Measurements from ENCODE around the gene PSPH. TPM values are rescaled to one million over a fixed set of nuclear protein-coding genes. Genes with fewer than 3 reads are reported as not detected.

The PSPH gene
- polyA plus RNA-seq, 1 of the 3 experiments (the other 2 are of a cell fraction) = 50.5 TPM

- POLR2A ChIA-PET = no interaction called here
- Histone ChIP-seq H3K27me3 (ENCODE audit: insufficient read depth) (no peaks in the 10 kb centered on the region), H3K27ac (ENCODE audit: low read depth in 2 of 2, low read length in 1 of 2) (peak overlapping the region in 1 of 2 experiments; percentile 55; a peak in 1 of 4 replicates), H3K4me1 (ENCODE audit: control insufficient read depth in 1 of 2, insufficient read depth in 2 of 2, low read depth in 1 of 2, low read length in 1 of 2) (peaks cover 4 to 5% of the 10 kb centered on the region in 2 experiments; a peak in 2 of 4 replicates), H3K36me3 (replicated peaks in 1 of 2; ENCODE audit: control insufficient read depth in 1 of 2, insufficient read depth in 2 of 2, low read length in 1 of 2) (peaks cover 30 to 47% of the 10 kb centered on the region in 2 experiments), H3K4me2 (peak overlapping the region; percentile 14; the same call in 1 of the 2 replicates), H4K20me1 (ENCODE audit: insufficient read depth) (0 out of 2 replicates have a peak, but pooled peaks cover 10% of the 10 kb centered on the region), H3K4me3 (ENCODE audit: low read depth in 2 of 2, low read length in 1 of 2) (no peak overlapping the region), H3K9ac (no peak overlapping the region), H3F3A (replicated peaks; ENCODE audit: insufficient read depth) (peaks cover 50% of the 10 kb centered on the region), H3K79me2 (ENCODE audit: insufficient read depth) (peaks cover 5% of the 10 kb centered on the region; the same call in 1 of the 2 replicates), H3K9me2 (no peaks in the 10 kb centered on the region), H2AFZ (ENCODE audit: low read depth) (no peak overlapping the region), H3K9me3 (no peaks in the 10 kb centered on the region)
- 23% methylated on average over 5 of the region's 5 CpGs for WGBS (ENCODE audit: low lambda C conversion rate)
- no peak for DNase-seq
- CTCF ChIA-PET = interaction anchor here (2.1 kb wide), 1 partner anchor 18 kb away, joined by 8 read pairs; no protein-coding TSS in a partner anchor
- TF ChIP-seq SMC3 (IDR thresholded peaks at IDR 0.05; ENCODE audit: low read depth, low read length) = no peak
- no peak for TF ChIP-seq GABPA (IDR thresholded peaks at IDR 0.05; ENCODE audit: low read depth)
- peak; percentile 99 for TF ChIP-seq TCF12 (IDR thresholded peaks at IDR 0.05)
- TF ChIP-seq SIN3A (IDR thresholded peaks at IDR 0.05; ENCODE audit: borderline replicate concordance, low read depth, low read length) = no peak
- peak in 1 of 2 experiments; percentile 78; a peak in 1 of 4 replicates for TF ChIP-seq EP300 (IDR thresholded peaks at IDR 0.05; ENCODE audit: borderline replicate concordance in 1 of 2, low read depth in 1 of 2, low read length in 1 of 2)
- no peak for TF ChIP-seq FOXM1 (IDR thresholded peaks at IDR 0.05; ENCODE audit: low read depth)
- no peak for TF ChIP-seq REST (IDR thresholded peaks at IDR 0.05; ENCODE audit: low read depth, low read length)
- TF ChIP-seq FOSL2 (IDR thresholded peaks at IDR 0.05; ENCODE audit: borderline replicate concordance, low read depth) = peak; percentile 89
- TF ChIP-seq FOXJ3 (CRISPR knock-in tag; IDR thresholded peaks at IDR 0.05) = no peak
- peak; percentile 86 for TF ChIP-seq POLR2AphosphoS5 (IDR thresholded peaks at IDR 0.05; ENCODE audit: low read depth, low read length)
- 0 out of 2 replicates have a peak, but pooled peaks have one; percentile 10 for TF ChIP-seq TEAD4 (IDR thresholded peaks at IDR 0.05; ENCODE audit: borderline replicate concordance, insufficient read depth)
- no peak for TF ChIP-seq ZBTB33 (IDR thresholded peaks at IDR 0.05; ENCODE audit: borderline replicate concordance, low read depth)
- no peak for TF ChIP-seq RCOR1 (IDR thresholded peaks at IDR 0.05; ENCODE audit: low read length)
- TF ChIP-seq MXI1 (IDR thresholded peaks at IDR 0.05; ENCODE audit: low read depth, low read length) = no peak
- TF ChIP-seq NRF1 (IDR thresholded peaks at IDR 0.05; ENCODE audit: low read depth, low read length) = no peak
- no peak for TF ChIP-seq USF1 (IDR thresholded peaks at IDR 0.05; ENCODE audit: borderline replicate concordance, low read depth)
- TF ChIP-seq CHD2 (IDR thresholded peaks at IDR 0.05; ENCODE audit: low read length, partially characterized antibody) = no peak
- TF ChIP-seq GATA2 (CRISPR knock-in tag; IDR thresholded peaks at IDR 0.05) = no peak
- TF ChIP-seq TAF1 (IDR thresholded peaks at IDR 0.05; ENCODE audit: borderline replicate concordance, low read depth, low read length) = no peak
- TF ChIP-seq CTCF (IDR thresholded peaks at IDR 0.05) = no peak
- no peak for TF ChIP-seq EZH2phosphoT487 (IDR thresholded peaks at IDR 0.05; ENCODE audit: borderline replicate concordance, low read depth)
- peak; percentile 86 for TF ChIP-seq JUND (IDR thresholded peaks at IDR 0.05)
- no peak for TF ChIP-seq ELF1 (IDR thresholded peaks at IDR 0.05)
- TF ChIP-seq MEF2A (IDR thresholded peaks at IDR 0.05; ENCODE audit: borderline replicate concordance, low read depth) = 0 out of 2 replicates have a peak, but pooled peaks have one; percentile 23
- TF ChIP-seq NFIC (IDR thresholded peaks at IDR 0.05; ENCODE audit: borderline replicate concordance) = peak; percentile 98
- TF ChIP-seq MAX (IDR thresholded peaks at IDR 0.05; ENCODE audit: low read depth) = no peak
- TF ChIP-seq RXRA (IDR thresholded peaks at IDR 0.05; ENCODE audit: borderline replicate concordance, low read depth) = peak; percentile 57; the same call in 1 of the 2 replicates
- no peak for TF ChIP-seq RFX5 (IDR thresholded peaks at IDR 0.05; ENCODE audit: low read length)
Observed at GRCh38 chr7:56097700-56098099, 46.5 kb upstream of the PSPH start.
